Dendritic cell treated with granulocyte-macrophage colony-stimulating factor and Interleukin-4, amounts not matched to agents 40 ng/mL and 50 ng/mL, for 4 days (primary cell): ENCODE data around the gene TNNC1.

Experiments used
- H3K27ac Mint-ChIP-seq: one replicate; pipeline ENCODE4 v1.8.0; 2022; ENCODE audit warnings: mild to moderate bottlenecking, mixed read lengths
- H3K27me3 Mint-ChIP-seq: one replicate; pipeline ENCODE4 v1.8.0; 2022; ENCODE audit warnings: mild to moderate bottlenecking, mixed read lengths
- H3K36me3 Mint-ChIP-seq: one replicate; pipeline ENCODE4 v1.8.0; 2022; ENCODE audit warnings: low read depth, mixed read lengths
- H3K4me1 Mint-ChIP-seq: one replicate; pipeline ENCODE4 v1.8.0; 2022; ENCODE audit warnings: low read depth, mixed read lengths
- H3K4me3 Mint-ChIP-seq: one replicate; pipeline ENCODE4 v1.8.0; 2022; ENCODE audit warnings: mild to moderate bottlenecking, moderate library complexity, mixed read lengths
- H3K9me3 Mint-ChIP-seq: one replicate; pipeline ENCODE4 v1.8.0; 2022; ENCODE audit warnings: mixed read lengths
- intact Hi-C: fragments of 100-400 bp; cut with micrococcal nuclease; formaldehyde crosslinking; loops from one replicate; pipeline ENCODE4 v1.15.0; 2022

Gene TNNC1

DNA sequence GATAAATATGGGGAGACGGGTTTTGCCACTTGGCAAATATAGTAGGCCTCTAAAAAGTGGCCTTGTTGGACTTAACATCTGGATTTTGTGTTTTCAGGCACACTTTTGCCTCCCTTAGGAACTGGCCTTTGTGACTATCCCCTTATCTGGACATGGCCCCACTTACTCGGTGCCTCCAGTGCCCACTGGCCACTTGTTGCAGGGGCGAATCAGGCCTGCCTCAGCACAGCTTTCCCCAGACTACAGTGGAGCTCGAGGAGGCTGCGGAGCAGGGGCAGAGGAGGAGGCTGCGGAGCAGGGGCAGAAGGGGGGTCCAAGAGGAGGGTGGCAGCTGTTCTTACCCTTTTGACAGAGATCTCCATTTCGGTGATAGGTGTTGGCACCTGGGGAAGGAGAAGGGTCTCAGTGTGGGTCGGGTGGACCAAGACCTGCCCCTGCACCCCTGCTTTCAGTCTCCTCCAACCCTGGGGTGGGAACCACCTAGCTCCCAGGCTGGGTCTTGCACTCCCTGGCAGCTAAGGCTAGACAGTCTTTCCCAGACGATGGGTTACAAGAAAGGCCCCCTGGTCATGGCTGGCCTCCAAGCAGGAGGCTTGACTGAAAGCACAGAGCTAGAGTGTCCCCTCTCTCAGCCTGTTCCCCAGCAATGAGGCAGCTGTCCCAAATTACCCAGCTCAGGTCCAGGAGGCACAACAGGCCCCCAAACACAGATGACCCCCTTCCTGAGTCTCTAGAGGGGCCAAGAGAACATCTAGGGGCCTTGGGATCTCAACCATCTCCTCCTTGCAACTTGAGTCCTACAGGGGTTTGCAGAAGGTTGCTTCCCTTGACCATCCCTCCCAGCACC, 15.0 kb downstream of the TNNC1 start:
- peaks cover 22% of the 10 kb centered on the region for H3K27me3 Mint-ChIP-seq
- peaks cover 29% of the 10 kb centered on the region for H3K4me1 Mint-ChIP-seq
- no peaks in the 10 kb centered on the region for H3K36me3 Mint-ChIP-seq
- no peak overlapping the region for H3K4me3 Mint-ChIP-seq
- no peaks in the 10 kb centered on the region for H3K9me3 Mint-ChIP-seq
- no peak overlapping the region for H3K27ac Mint-ChIP-seq
- intact Hi-C loops = no loop called here

DNA sequence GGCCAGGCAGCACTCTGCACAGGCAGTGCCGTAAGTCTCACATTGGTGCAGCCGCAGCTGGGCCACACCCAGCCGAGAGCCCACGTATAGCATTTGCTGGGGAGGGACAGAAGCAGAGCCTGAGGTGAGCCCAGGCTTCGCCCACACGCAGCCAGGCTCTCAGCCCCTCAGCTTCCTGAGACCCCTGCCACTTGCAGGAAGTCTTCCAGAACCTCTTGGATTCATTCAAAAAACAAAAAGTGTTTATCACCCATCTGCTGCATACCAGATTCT, 15.8 kb downstream of the TNNC1 start:
- no peak overlapping the region for H3K27ac Mint-ChIP-seq
- H3K9me3 Mint-ChIP-seq = no peaks in the 10 kb centered on the region
- H3K27me3 Mint-ChIP-seq = peaks cover 19% of the 10 kb centered on the region
- H3K4me3 Mint-ChIP-seq = no peak overlapping the region
- no peaks in the 10 kb centered on the region for H3K36me3 Mint-ChIP-seq
- intact Hi-C loops = no loop called here
- H3K4me1 Mint-ChIP-seq = peaks cover 37% of the 10 kb centered on the region

DNA sequence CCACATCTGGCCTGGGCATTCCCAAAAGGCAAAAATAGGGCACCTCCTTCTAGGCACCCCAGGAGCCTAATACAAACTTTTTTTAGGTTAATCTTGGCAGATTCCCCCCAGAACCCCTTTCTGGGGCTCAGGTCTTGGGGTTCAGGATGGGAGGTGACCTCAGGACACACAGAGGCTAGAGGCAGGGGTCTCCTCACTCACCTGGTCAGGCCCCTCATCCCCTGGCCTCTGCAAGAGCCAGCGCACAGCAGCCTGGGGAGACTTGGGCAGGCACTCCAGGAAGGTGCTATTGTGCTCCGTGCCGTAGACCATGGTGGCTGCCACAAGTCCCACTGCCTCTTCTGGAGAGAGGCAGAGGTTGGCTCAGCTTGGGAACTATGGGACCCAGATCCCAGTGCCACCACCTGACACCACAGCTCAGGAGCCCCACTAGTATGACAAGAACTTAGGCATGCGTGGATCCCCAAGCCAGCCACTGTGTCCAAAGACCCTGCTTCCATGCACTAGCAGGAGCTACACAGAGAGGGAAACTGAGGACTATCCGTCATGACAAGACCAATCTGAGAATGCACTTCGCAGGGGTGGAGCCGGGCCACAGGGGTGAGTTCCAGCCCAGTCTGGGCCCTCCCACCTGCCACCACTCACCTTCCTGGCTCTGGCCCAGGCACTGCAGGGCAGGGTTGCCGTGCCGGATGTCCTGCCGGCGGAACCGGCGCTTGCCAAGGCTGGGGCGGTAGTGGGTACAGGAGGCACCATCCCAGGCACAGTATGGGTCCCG, 16.3 kb downstream of the TNNC1 start:
- intact Hi-C loops = no loop called here
- H3K4me1 Mint-ChIP-seq = peaks cover 42% of the 10 kb centered on the region
- no peak overlapping the region for H3K27ac Mint-ChIP-seq
- no peaks in the 10 kb centered on the region for H3K9me3 Mint-ChIP-seq
- H3K27me3 Mint-ChIP-seq = peaks cover 14% of the 10 kb centered on the region
- H3K4me3 Mint-ChIP-seq = no peak overlapping the region
- H3K36me3 Mint-ChIP-seq = no peaks in the 10 kb centered on the region

DNA sequence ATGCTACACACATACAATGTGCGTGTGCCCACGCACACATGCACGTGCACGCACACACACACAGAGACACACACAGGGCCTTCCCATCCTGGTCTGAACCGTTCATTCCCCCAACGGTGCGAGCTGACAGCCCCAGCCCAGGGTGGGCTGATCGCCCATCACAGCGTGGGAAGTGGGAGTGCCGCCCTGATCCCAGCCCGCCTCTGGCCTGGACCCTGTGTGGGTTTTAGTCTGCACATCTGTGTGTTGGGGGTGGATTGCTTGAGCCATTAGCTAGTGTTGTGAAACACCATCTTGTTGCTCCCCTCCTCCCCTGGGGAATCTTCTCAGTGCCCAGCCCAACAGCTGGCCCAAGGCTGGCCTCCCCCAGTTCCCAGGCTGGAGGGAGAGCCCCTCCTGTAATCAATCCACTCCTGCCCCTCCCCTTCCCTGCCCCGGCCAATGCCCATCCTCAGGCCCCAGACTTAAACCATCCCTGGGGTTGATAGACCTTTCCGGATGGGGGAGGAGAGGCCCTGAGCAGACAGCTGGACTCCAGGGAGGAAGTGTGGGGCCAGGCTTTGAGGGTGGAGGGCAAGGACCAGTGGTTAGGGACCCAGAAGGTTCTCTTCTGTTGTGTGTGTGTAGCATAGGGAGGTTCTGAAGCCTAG, 17.2 kb downstream of the TNNC1 start:
- Mint-ChIP-seq H3K27me3 (peaks cover 13% of the 10 kb centered on the region), H3K4me3 (no peak overlapping the region), H3K9me3 (no peaks in the 10 kb centered on the region), H3K36me3 (no peaks in the 10 kb centered on the region), H3K4me1 (peaks cover 51% of the 10 kb centered on the region), H3K27ac (no peak overlapping the region)
- intact Hi-C loops = no loop called here

DNA sequence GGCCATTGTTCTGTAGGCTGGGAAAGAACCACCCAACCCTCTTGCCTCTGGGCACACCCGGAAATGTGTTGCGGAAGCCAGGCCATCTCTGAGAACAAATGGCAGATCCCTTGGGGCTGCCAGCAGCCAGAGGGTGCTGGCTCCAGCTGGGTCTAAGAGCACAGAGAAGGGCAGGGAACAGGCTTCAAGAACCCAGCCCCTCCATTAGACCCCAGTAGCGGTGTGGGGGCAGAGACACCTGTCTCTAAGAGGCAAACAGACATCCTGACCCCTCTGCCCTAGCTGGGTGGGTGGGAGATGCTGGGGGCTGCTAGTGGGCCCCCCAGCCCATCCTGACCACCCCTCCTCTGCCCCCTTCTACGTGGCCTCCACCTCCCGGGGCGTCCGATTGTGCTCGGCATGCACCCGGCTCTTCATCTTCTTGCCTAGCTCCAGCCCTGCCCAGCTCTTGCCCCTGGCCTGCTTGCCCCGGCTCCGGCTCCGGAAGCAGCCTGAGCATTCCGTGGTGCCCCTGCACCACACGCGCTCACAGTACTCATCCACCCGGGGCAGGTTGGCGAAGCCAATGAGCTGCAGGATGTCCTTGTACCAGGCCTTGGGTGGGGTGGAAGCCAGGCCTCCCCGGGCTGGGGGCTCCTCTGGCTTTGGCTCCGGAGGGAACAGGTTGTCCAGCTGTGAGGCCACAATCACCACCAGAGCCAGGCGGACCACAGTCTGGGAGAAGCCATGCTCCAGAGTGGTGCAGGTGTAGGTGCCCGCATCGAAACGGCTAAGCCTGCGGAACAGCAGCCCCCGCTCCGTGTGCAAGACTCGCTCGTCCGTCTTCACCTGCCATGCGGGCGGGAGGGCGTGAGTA, 18.4 kb downstream of the TNNC1 start:
- H3K27ac Mint-ChIP-seq = no peak overlapping the region
- H3K4me1 Mint-ChIP-seq = peaks cover 54% of the 10 kb centered on the region
- H3K9me3 Mint-ChIP-seq = no peaks in the 10 kb centered on the region
- intact Hi-C loops = no loop called here
- no peak overlapping the region for H3K4me3 Mint-ChIP-seq
- peaks cover 15% of the 10 kb centered on the region for H3K27me3 Mint-ChIP-seq
- H3K36me3 Mint-ChIP-seq = no peaks in the 10 kb centered on the region

DNA sequence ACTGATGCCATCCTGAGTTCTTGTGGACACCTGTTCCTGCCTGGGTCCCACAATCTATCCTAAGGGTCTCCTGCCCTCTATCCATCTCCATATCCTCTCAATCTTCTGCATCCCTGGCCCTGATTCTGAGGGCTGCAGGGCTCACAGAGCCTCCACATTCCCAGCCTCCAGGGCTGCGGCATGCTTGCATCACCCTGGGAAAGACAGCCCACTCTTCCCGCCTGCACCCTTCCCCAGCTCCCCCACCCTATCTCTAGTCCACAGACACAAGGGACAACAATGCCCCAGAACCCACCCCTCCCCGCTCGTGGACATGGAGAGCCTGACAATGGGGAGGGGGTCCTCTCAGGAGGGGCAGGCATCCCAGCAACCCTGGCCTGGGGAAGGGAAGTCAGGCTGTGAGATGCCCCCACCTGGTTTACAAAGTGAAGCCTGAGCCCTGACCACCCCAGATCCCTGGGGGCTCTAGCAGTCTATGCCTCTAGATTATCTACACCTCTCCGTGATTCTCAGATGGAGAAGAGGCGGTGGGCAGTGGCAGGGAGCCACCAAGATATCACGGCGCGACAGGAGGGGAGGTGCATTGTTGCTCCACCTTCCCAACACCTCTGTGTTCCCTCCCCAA, 19.2 kb downstream of the TNNC1 start:
- H3K36me3 Mint-ChIP-seq = no peaks in the 10 kb centered on the region
- intact Hi-C loops = no loop called here
- peaks cover 54% of the 10 kb centered on the region for H3K4me1 Mint-ChIP-seq
- no peak overlapping the region for H3K27ac Mint-ChIP-seq
- no peak overlapping the region for H3K4me3 Mint-ChIP-seq
- H3K9me3 Mint-ChIP-seq = no peaks in the 10 kb centered on the region
- peaks cover 15% of the 10 kb centered on the region for H3K27me3 Mint-ChIP-seq

DNA sequence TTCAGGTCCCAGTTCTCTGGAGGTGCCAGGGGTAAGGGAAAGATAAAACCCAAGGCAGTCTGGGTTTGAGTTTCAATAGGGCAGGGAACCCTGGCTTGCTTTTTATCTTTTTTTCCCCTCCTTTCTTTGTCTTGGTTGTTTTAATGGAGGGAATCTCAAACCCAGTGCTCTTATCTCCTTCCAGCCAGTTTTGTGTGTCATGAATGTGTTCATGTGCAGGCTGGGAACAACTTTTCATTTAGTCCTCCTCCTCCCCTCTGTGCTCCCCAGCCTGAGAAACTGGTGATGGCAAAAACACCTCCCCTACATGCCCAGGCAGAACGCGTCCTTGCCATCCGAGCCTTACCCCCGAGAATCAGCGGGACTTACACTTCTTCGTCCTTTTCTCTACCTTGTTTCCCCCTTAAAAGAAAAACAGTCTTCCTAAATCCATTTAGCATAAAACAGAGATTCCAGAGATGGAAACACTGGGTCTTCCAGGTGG, 19.8 kb downstream of the TNNC1 start:
- peak overlapping the region; percentile 1 for H3K27ac Mint-ChIP-seq
- peaks cover 54% of the 10 kb centered on the region for H3K4me1 Mint-ChIP-seq
- H3K27me3 Mint-ChIP-seq = peaks cover 13% of the 10 kb centered on the region
- no peak overlapping the region for H3K4me3 Mint-ChIP-seq
- intact Hi-C loops = no loop called here
- H3K9me3 Mint-ChIP-seq = no peaks in the 10 kb centered on the region
- H3K36me3 Mint-ChIP-seq = no peaks in the 10 kb centered on the region

DNA sequence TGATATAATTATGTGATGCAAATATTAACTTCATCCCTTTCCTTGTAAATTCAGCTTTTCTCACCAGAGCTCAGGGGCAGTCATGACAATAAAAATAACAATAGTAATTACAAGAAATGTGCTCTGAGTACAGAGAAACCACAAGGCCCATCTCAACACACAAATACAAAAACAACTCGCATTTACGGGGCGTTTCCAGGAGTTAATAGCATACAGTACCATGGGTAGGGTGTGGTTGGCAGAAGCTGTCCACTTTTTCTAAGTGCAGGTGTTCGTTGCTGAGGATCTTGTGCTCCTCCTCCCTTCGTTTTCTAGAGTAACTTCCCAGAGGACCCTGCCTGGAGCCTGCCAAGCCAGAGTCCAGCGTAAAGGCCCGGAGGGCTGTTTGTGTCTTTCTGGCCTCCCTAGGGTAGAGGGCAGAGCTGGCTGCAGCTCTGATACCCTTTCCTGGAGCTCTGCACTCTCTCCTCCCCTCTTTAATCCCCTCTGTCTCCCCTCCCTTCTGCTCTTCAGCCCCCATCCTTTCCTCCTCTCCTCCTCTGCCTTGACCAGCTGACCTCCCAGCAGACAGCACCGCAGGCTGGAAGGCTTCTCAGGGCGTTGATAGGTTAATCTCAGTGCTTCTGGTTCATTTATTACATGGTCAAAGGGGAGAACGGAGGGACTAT, 20.4 kb downstream of the TNNC1 start:
- Mint-ChIP-seq H3K36me3 (no peaks in the 10 kb centered on the region), H3K27me3 (peaks cover 13% of the 10 kb centered on the region), H3K4me1 (peaks cover 54% of the 10 kb centered on the region), H3K27ac (peak overlapping the region; percentile 60), H3K4me3 (no peak overlapping the region), H3K9me3 (no peaks in the 10 kb centered on the region)
- intact Hi-C loops = no loop called here

DNA sequence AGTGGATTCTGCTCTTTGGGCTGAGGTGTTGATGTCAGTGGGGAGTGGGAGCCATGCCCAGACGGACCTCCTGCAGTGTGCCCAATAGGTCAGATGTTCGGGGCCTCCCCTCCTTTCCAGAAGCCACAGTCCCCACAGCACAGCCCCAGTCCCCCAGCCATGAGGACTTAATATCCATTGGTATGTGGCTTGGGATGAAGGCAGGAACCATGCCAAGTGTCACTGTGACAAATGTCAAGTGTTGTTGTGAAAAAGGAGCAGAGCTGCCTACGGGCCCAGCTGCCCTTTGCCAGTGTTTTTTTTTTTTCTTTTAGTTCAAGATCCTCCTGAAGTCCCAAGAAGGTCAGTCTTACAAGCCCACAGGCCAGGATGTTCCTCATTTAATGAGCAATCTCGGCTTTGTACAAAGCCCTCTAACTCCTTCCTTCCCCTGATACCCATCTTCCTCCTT, 21.1 kb downstream of the TNNC1 start:
- H3K9me3 Mint-ChIP-seq = no peaks in the 10 kb centered on the region

DNA sequence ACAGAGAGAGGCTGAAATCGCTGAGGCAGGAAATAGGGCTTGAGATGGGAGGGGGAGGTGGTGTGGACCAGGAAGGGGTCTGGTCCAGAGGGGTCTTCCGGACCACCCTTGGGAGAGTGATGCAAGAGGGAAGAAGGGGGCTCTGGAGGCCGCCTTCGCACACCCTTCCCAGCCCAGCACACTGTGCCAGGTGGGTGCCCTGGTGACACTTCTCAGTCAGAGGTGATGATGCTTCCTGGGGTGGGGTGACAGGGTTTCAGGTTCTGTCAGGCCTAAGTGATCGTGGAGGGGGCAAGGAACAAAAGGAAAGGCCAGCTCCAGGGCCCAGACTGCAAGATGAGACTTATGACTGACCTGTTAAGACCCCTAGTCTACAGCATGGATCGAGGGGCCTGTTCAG, 21.6 kb downstream of the TNNC1 start:
- intact Hi-C loops = no loop called here
- Mint-ChIP-seq H3K4me1 (peaks cover 52% of the 10 kb centered on the region), H3K9me3 (no peaks in the 10 kb centered on the region), H3K4me3 (no peak overlapping the region), H3K27ac (peak overlapping the region; percentile 60), H3K27me3 (peaks cover 13% of the 10 kb centered on the region), H3K36me3 (no peaks in the 10 kb centered on the region)

More for the DNA sequence above, 21.1 kb downstream of the TNNC1 start:
- intact Hi-C loops = no loop called here
- Mint-ChIP-seq H3K36me3 (no peaks in the 10 kb centered on the region), H3K27ac (peak overlapping the region; percentile 60), H3K4me3 (no peak overlapping the region), H3K27me3 (peaks cover 13% of the 10 kb centered on the region), H3K4me1 (peaks cover 54% of the 10 kb centered on the region)

DNA sequence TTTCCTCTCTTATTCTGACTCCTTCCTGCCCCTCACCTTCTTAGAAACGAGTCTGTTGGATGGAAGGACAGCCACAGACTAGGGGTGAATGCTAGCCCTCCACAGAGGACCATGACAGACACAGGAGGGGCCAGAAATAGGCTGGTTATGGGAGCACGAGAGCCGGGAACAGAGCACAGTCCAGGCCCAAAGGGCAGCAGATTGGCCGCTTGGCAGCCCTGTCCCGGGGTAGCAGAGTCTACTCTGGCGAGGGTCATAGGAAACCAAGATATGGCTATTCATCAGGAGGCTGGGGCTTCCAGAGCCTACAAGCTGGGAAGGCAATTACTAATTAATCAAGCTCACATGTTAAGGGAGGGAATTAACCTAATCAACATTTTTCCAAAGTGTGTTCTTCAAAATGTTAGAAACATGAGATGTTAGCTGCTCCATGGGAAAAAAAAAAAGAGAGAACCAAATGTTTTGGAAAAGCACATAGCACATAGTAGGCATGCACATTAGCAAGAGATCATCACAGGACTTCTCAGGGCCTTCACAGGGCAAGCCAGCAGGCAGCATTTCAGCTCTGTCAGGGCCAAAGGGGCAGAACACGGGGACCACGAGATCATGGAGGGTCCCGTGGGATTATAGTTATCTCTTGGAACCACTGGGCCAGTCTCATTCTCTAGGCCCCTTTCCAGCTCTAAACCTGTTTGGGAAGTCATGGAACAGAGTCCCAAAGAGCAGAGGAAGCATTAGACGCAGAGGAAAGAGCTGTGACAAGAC, 22.2 kb downstream of the TNNC1 start:
- H3K4me3 Mint-ChIP-seq = no peak overlapping the region
- peaks cover 46% of the 10 kb centered on the region for H3K4me1 Mint-ChIP-seq
- H3K27ac Mint-ChIP-seq = peak overlapping the region; percentile 60
- H3K36me3 Mint-ChIP-seq = no peaks in the 10 kb centered on the region
- H3K27me3 Mint-ChIP-seq = peaks cover 13% of the 10 kb centered on the region
- no peaks in the 10 kb centered on the region for H3K9me3 Mint-ChIP-seq
- intact Hi-C loops = no loop called here

DNA sequence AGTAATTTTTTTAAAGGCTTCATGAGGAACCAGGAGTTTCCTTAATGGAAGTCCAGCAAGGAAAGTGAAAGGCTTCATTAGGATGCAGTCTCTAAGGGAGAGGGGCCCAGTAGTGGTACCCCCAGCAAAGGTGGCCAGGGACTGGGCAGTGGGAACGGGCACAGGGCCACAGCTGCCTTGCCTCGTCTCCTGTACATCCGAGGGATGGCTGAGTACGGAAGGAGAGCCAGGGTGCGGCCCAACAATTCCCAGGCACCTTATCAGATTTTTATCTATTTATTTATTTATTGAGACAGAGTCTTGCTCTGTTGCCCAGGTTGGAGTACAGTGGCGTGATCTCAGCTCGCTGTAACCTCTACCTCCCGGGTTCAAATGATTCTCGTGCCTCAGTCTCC, 23.4 kb downstream of the TNNC1 start:
- intact Hi-C loops = no loop called here
- Mint-ChIP-seq H3K9me3 (no peaks in the 10 kb centered on the region), H3K27ac (no peak overlapping the region), H3K4me3 (no peak overlapping the region), H3K4me1 (peaks cover 34% of the 10 kb centered on the region), H3K36me3 (no peaks in the 10 kb centered on the region), H3K27me3 (peaks cover 13% of the 10 kb centered on the region)
